Hepatocyte (in vitro differentiated cells): ENCODE results near the gene BTBD19. TPM values are rescaled to one million over a fixed set of nuclear protein-coding genes. Genes with fewer than 3 reads are reported as not detected.

ENCODE experiments used
- DNase-seq: peaks from one replicate; pipeline ENCODE4 v3.0.0-alpha.2; 2016; ENCODE audit warnings: low spot score
- H2AFZ ChIP-seq: fragments of 200-600 bp; sonication (generic); 2 replicates; pipeline ENCODE4 v1.6.0; 2016; ENCODE audit warnings: antibody characterized with exemption, mild to moderate bottlenecking
- H3K27ac ChIP-seq: fragments of 200-600 bp; sonication (generic); 2 replicates; pipeline ENCODE4 v1.5.1; 2016; ENCODE audit warnings: mild to moderate bottlenecking
- H3K27me3 ChIP-seq: fragments of 200-600 bp; sonication (generic); 2 replicates; pipeline ENCODE4 v1.6.1; 2016
- H3K36me3 ChIP-seq: fragments of 200-600 bp; sonication (generic); replicated peaks from 2 replicates; pipeline ENCODE4 v1.5.1; 2016; ENCODE audit warnings: low read depth; ENCODE audit not compliant: insufficient read depth
- H3K4me1 ChIP-seq: fragments of 200-600 bp; sonication (generic); 2 replicates; pipeline ENCODE4 v1.5.1; 2016; ENCODE audit warnings: mild to moderate bottlenecking, moderate library complexity; ENCODE audit not compliant: insufficient read depth
- H3K4me2 ChIP-seq: fragments of 200-600 bp; sonication (generic); 2 replicates; pipeline ENCODE4 v1.6.0; 2016
- H3K4me3 ChIP-seq: fragments of 200-600 bp; sonication (generic); 2 replicates; pipeline ENCODE4 v1.5.1; 2016; ENCODE audit warnings: mild to moderate bottlenecking
- H3K79me2 ChIP-seq: fragments of 200-600 bp; sonication (generic); 2 replicates; pipeline ENCODE4 v1.6.0; 2017; ENCODE audit warnings: mild to moderate bottlenecking
- H3K9me2 ChIP-seq: fragments of 200-600 bp; sonication (generic); replicated peaks from 2 replicates; pipeline ENCODE4 v1.6.0; 2017; ENCODE audit warnings: mild to moderate bottlenecking; ENCODE audit not compliant: insufficient read depth
- H3K9me3 ChIP-seq: fragments of 200-600 bp; sonication (generic); 2 replicates; pipeline ENCODE4 v1.5.1; 2016; ENCODE audit warnings: low read depth, mild to moderate bottlenecking
- H4K20me1 ChIP-seq: fragments of 200-600 bp; sonication (generic); 2 replicates; pipeline ENCODE4 v1.6.0; 2016; ENCODE audit warnings: mild to moderate bottlenecking; ENCODE audit not compliant: insufficient read depth, poor library complexity, severe bottlenecking
- CTCF ChIP-seq: fragments of 200-600 bp; sonication (generic); IDR thresholded peaks from 2 replicates; pipeline ENCODE4 v1.5.1; 2016; ENCODE audit warnings: antibody characterized with exemption, mild to moderate bottlenecking; ENCODE audit not compliant: poor library complexity
- EZH2 ChIP-seq: fragments of 200-600 bp; sonication (generic); IDR thresholded peaks from 2 replicates; pipeline ENCODE4 v1.6.1; 2016; ENCODE audit warnings: antibody characterized with exemption, mild to moderate bottlenecking, borderline replicate concordance
- EZH2phosphoT487 ChIP-seq: fragments of 200-600 bp; sonication (generic); IDR thresholded peaks from one replicate; pipeline ENCODE4 v1.6.1; 2018; ENCODE audit warnings: antibody characterized with exemption, mild to moderate bottlenecking, low read depth, moderate library complexity; ENCODE audit not compliant: unreplicated experiment, severe bottlenecking
- WGBS: methylation state at CpG from one replicate; pipeline ENCODE4 v1.1.6; 2016; ENCODE audit warnings: low lambda C conversion rate; ENCODE audit errors: missing lambda C conversion rate; 5-methylcytosine and 5-hydroxymethylcytosine counted together
- polyA plus RNA-seq: library from polyadenylated mRNA; unstranded; fragments of >200 nt; fragmentation: Nextera tagmentation; extraction: Ambion mirVana; gene quantifications from 2 replicates; pipeline ENCODE4 v1.2.1, GENCODE V29; 2016
- total RNA-seq: library from RNA; depleted of rRNA; stranded (reverse); fragments of >200 nt; gene quantifications from 2 replicates; pipeline ENCODE4 v1.2.3, GENCODE V29; 2014

The BTBD19 gene
- total and polyA plus RNA-seq, 2 experiments from 2014 or later, result 5.5 to 16.8 TPM

- H3K79me2 ChIP-seq, result peaks cover 22% of the 10 kb centered on the region
- no peaks in the 10 kb centered on the region for H3K27me3 ChIP-seq
- H3K4me3 ChIP-seq, result no peak overlapping the region
These were observed 2.2 kb upstream of the BTBD19 start for GRCh38 chr1:44806025-44806703.

GRCh38 chr1:44806704-44807363 lies 1.5 kb upstream of the BTBD19 start, which contains the start of gene DYNLT4:
Gene DYNLT4, minus strand, starts transcription at chr1:44807351. Its CDS starts 683 bp downstream, at chr1:44806668.
- Histone ChIP-seq H3K4me1 (peaks cover 48% of the 10 kb centered on the region), H3K27me3 (no peaks in the 10 kb centered on the region), H3K9me2 (no peaks in the 10 kb centered on the region), H3K4me2 (peak within 1 kb of the TSS; percentile 75), H3K4me3 (no peak within 1 kb of the TSS), H2AFZ (no peak within 1 kb of the TSS), H3K9me3 (no peaks in the 10 kb centered on the region), H3K79me2 (peaks cover 19% of the 10 kb centered on the region), H3K27ac (peak within 1 kb of the TSS; percentile 100), H3K36me3 (no peaks in the 10 kb centered on the region), H4K20me1 (no peaks in the 10 kb centered on the region)
- WGBS, result 67% methylated on average over 7 of the region's 7 CpGs
- DNase-seq, result no peak
- TF ChIP-seq CTCF (no peak), EZH2 (no peak), EZH2phosphoT487 (no peak)

More at GRCh38 chr1:44806025-44806703, 2.2 kb upstream of the BTBD19 start:
- peaks cover 43% of the 10 kb centered on the region for H3K4me1 ChIP-seq
- TF ChIP-seq EZH2phosphoT487 (no peak), CTCF (no peak), EZH2 (no peak)
- no peaks in the 10 kb centered on the region for H3K9me2 ChIP-seq
- DNase-seq, result peak; percentile 9
- no peak overlapping the region for H3K4me2 ChIP-seq
- no peak overlapping the region for H2AFZ ChIP-seq
- 98% methylated on average over 52 of the region's 70 CpGs for WGBS
- H3K9me3 ChIP-seq, result no peaks in the 10 kb centered on the region
- no peaks in the 10 kb centered on the region for H3K36me3 ChIP-seq
- H3K27ac ChIP-seq, result peak overlapping the region; percentile 100
- H4K20me1 ChIP-seq, result no peaks in the 10 kb centered on the region

- Histone ChIP-seq H3K4me1 (peaks cover 48% of the 10 kb centered on the region), H2AFZ (no peak overlapping the region), H3K4me2 (peak overlapping the region; percentile 75), H3K27me3 (no peaks in the 10 kb centered on the region), H3K9me3 (no peaks in the 10 kb centered on the region), H3K79me2 (peaks cover 17% of the 10 kb centered on the region), H3K9me2 (no peaks in the 10 kb centered on the region), H3K27ac (peak overlapping the region; percentile 100), H3K36me3 (no peaks in the 10 kb centered on the region), H4K20me1 (no peaks in the 10 kb centered on the region), H3K4me3 (no peak overlapping the region)
- peak; percentile 95 for DNase-seq
- 22% methylated on average over 15 of the region's 16 CpGs for WGBS
- TF ChIP-seq EZH2phosphoT487 (no peak), CTCF (no peak), EZH2 (no peak)
These were observed 810 bp upstream of the BTBD19 start for GRCh38 chr1:44807364-44808062.
